Heart left ventricle (tissue), 16 donors: ENCODE data around the gene CD276. TPM values are rescaled to one million over a fixed set of nuclear protein-coding genes. Genes with fewer than 3 reads are reported as not detected.

Source experiments
- ATAC-seq, 4 donors: fragments of 200-7000 bp; cut with Tn5 transposase; one replicate each; pipeline ENCODE4 v1.9.1; 2020 to 2022; ENCODE audit warnings: moderate library complexity in 4 of 4, mild to moderate bottlenecking in 3 of 4, moderate number of reproducible peaks in 1 of 4
- DNase-seq, 5 donors: peaks; one replicate each; pipeline ENCODE4 v3.0.0-alpha.2; 2020
- H3K27ac ChIP-seq, 12 donors: fragments of 200-600 bp; sonication (generic) in 4 of 12; one replicate each; pipeline versions ENCODE4 v1.5.0 to v1.8.0; 2016 to 2022; ENCODE audit warnings: mild to moderate bottlenecking in 2 of 12
- H3K27me3 ChIP-seq, 9 donors: fragments of 200-600 bp; sonication (generic) in 2 of 9; one replicate each; pipeline versions ENCODE4 v1.5.1 to v1.8.0; 2016 to 2022; ENCODE audit warnings: mild to moderate bottlenecking in 3 of 9
- H3K36me3 ChIP-seq, 9 donors: fragments of 200-600 bp; sonication (generic) in 2 of 9; one replicate each; pipeline versions ENCODE4 v1.5.0 to v1.8.0; 2018 to 2022; ENCODE audit warnings: mild to moderate bottlenecking in 2 of 9
- H3K4me1 ChIP-seq, 12 donors: fragments of 200-600 bp; sonication (generic) in 4 of 12; one replicate each; pipeline versions ENCODE4 v1.5.0 to v1.8.0; 2016 to 2022; ENCODE audit warnings: mild to moderate bottlenecking in 3 of 12
- H3K4me3 ChIP-seq, 12 donors: fragments of 200-600 bp; sonication (generic) in 4 of 12; one replicate each; pipeline versions ENCODE4 v1.5.0 to v1.8.0; 2017 to 2022; ENCODE audit warnings: mild to moderate bottlenecking in 9 of 12, moderate library complexity in 4 of 12
- H3K9me3 ChIP-seq, 12 donors: fragments of 200-600 bp; sonication (generic) in 4 of 12; one replicate each; pipeline versions ENCODE4 v1.5.0 to v1.8.0; 2016 to 2022; ENCODE audit warnings: mild to moderate bottlenecking in 1 of 12
- POLR2A ChIP-seq, 2 donors: fragments of 450-650 bp; IDR thresholded peaks; one replicate each; pipeline ENCODE4 v1.6.1; 2017; ENCODE audit warnings: antibody characterized with exemption in 2 of 2, mild to moderate bottlenecking in 2 of 2, moderate library complexity in 2 of 2
- WGBS, 4 donors: extraction: QIAGEN DNeasy Blood & Tissue Kit in 2 of 4; methylation state at CpG; one replicate each; pipeline versions ENCODE4 v1.1.5 to v1.1.7; 2013 to 2018; 5-methylcytosine and 5-hydroxymethylcytosine counted together
- intact Hi-C, 10 donors: fragments of 100-400 bp; cut with DNase I; formaldehyde crosslinking; loops; one replicate each; pipeline versions ENCODE4 v1.11.1 to v1.14.2; 2022
- polyA plus RNA-seq, 2 donors: library from polyadenylated mRNA; stranded (reverse); fragments of 200-250 nt; gene quantifications; one replicate each; pipeline ENCODE4 v1.2.3, GENCODE V29; 2013
- total RNA-seq, 9 donors: library from RNA; depleted of rRNA in 2 of 9; stranded (reverse); fragments of >200 nt in 2 of 9; fragmentation: NEBNext Ultra II Directional in 3 of 9; extraction: Animal tissue kit (Norgen Biotek cat#: 25700) in 3 of 9; gene quantifications; one replicate each; pipeline versions ENCODE4 v1.1.0 to v1.2.4, GENCODE V29; 2016 to 2023
- TF ChIP-seq, protein P1 (sequence below), 12 donors: fragments of 200-600 bp; sonication (generic) in 4 of 12; IDR thresholded peaks; one replicate each; pipeline versions ENCODE4 v1.5.0 to v1.8.0; 2018 to 2022; ENCODE audit warnings: antibody characterized with exemption in 12 of 12, mild to moderate bottlenecking in 5 of 12
- donor health status: ischemic (EF 13 %, LVEDD 7.1; RV severe dilation, severe dysfunction).
- donor health status: healthy with polysubstance abuse.
- donor health status: DM: no; HTN: yes; CAD: no.
- donor health status: DM: no; HTN: no; CAD: no.
- donor health status: ischemic (EF 25% LVEDD 6.9; RV normal size, moderate dysfunction).
- donor health status: ischemic (EF 25% LVEDD 5.7; RV mildly dilated, moderate dysfunction).
- donor health status: healthy.
- donor health status: DM: yes; HTN: yes; CAD: no.
- donor health status: ischemic (EF 35%, LVEDD 5.7; RV mildly dilated, moderate dysfunction).
- donor health status: nonischemic (EF 11% LVEDD 7.7; RV severe dilation, severe dysfunction).
- donor health status: DM: yes; HTN: yes; CAD: no.
- donor health status: PGD.
- donor health status: ischemic (EF 29% LVEDD 5.4; RV normal size, mild dysfunction).
- donor health status: nonischemic (EF 23%, LVEDD 6.1; RV moderate dilation, normal function).

Gene CD276
- total and polyA plus RNA-seq, 11 donors: 29.1 to 127 (median 53.3) TPM

DNA sequence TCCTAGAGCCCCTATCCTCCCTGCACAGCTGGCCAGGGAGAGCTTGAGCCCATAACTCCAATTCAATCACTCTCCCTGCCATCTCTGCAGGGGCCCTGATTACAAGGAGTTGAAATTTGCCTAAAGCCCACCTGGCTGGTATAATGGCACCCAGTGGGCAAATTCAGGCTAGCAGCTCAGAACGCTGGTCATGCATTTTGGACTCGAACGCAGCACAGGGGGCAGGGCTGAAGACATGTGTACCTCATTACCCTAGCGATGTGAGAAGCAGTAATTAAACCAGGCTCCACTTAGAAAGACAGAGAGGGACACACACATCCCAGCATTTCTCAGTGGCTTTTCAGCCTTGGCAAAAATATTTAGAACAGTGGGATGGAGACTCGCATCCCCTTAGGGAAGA, 65.8 kb downstream of the CD276 start:
- DNase-seq (no peak), ATAC-seq (no peak)
- peaks cover 0 to 31% (median 9%) of the 10 kb centered on the region in 12 donors for H3K4me1 ChIP-seq
- TF ChIP-seq POLR2A (IDR thresholded peaks at IDR 0.05): no peak
- TF ChIP-seq, protein P1, sequence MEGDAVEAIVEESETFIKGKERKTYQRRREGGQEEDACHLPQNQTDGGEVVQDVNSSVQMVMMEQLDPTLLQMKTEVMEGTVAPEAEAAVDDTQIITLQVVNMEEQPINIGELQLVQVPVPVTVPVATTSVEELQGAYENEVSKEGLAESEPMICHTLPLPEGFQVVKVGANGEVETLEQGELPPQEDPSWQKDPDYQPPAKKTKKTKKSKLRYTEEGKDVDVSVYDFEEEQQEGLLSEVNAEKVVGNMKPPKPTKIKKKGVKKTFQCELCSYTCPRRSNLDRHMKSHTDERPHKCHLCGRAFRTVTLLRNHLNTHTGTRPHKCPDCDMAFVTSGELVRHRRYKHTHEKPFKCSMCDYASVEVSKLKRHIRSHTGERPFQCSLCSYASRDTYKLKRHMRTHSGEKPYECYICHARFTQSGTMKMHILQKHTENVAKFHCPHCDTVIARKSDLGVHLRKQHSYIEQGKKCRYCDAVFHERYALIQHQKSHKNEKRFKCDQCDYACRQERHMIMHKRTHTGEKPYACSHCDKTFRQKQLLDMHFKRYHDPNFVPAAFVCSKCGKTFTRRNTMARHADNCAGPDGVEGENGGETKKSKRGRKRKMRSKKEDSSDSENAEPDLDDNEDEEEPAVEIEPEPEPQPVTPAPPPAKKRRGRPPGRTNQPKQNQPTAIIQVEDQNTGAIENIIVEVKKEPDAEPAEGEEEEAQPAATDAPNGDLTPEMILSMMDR (IDR thresholded peaks at IDR 0.05): no peak
- no peaks in the 10 kb centered on the region for H3K9me3 ChIP-seq
- WGBS, 4 donors: 83 to 93% (median 91%) methylated on average over 5 of the region's 5 CpGs
- intact Hi-C loops: loop anchor here in 2 of 10 donors (5.0 to 10.0 kb wide), 2 partner anchors 122 to 125 kb away; partner anchors contain the start of gene TBC1D21 (in 2 of the 2)
- no peak overlapping the region for H3K4me3 ChIP-seq
- no peaks in the 10 kb centered on the region for H3K36me3 ChIP-seq
- H3K27ac ChIP-seq: no peak overlapping the region
- H3K27me3 ChIP-seq: peaks cover 0 to 40% (median 7%) of the 10 kb centered on the region in 9 donors

DNA sequence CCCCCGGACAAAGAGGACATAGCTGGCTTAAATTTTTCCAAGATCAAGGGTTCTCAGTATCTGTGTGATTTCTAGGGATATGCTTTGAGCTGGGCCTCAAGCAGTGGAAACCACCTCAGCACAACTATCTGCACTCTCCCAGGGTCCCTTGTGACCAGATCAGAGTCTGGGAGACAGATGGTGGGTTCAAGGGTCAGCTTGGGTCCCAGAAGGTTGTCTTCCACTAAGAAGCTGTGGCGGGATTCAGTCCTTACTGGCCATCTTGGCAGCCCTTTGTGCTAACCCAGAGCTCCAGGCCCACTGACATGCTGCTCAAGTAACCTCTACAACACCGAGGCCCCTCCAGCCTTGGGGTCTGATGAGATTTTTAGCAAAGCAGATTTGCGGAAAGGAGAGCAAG, 66.3 kb downstream of the CD276 start:
- Histone ChIP-seq H3K4me3 (no peak overlapping the region), H3K9me3 (no peaks in the 10 kb centered on the region), H3K27ac (no peak overlapping the region), H3K4me1 (peaks cover 0 to 31% (median 9%) of the 10 kb centered on the region in 12 donors), H3K27me3 (peaks cover 0 to 40% (median 7%) of the 10 kb centered on the region in 9 donors), H3K36me3 (no peaks in the 10 kb centered on the region)
- intact Hi-C loops: loop anchor here in 1 of 10 donors (5.0 kb wide), 1 partner anchor 122 kb away; the partner anchor contains the start of gene TBC1D21
- 81 to 88% (median 86%) methylated on average over 3 to 4 of the region's 4 CpGs for WGBS, 4 donors
- no peak for TF ChIP-seq POLR2A (IDR thresholded peaks at IDR 0.05)
- TF ChIP-seq, protein P1 (IDR thresholded peaks at IDR 0.05): no peak
- no peak for ATAC-seq
- no peak for DNase-seq

DNA sequence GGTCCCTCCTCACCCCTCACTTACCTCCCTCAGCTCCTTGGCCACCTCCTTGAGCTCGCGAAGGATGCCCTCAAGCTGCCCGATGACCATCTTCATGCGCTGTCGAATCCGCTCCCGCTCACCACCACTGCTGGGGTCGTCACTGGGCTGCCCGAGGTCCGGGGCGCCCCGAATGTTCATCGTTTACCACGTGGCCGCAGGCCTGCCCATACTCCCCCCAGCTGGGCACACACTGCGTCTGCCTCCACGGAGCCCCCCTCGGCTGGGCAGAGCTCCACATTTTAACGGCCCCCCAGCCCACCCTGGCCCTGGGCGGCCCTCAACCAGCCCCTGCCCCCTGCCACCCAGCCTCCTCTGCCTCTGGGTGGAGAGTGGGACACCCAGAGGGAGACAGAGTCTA, 66.8 kb downstream of the CD276 start:
- no peak overlapping the region for H3K27ac ChIP-seq
- no peaks in the 10 kb centered on the region for H3K9me3 ChIP-seq
- intact Hi-C loops: loop anchor here in 1 of 10 donors (5.0 kb wide), 1 partner anchor 121 kb away; the partner anchor contains the start of gene TBC1D21
- WGBS, 4 donors: 87 to 95% (median 88%) methylated on average over 20 of the region's 20 CpGs
- H3K4me3 ChIP-seq: peak overlapping the region in 8 of 12 donors; percentile 65 to 92 (median 72)
- peaks cover 0 to 40% (median 7%) of the 10 kb centered on the region in 9 donors for H3K27me3 ChIP-seq
- ATAC-seq (no peak), DNase-seq (no peak)
- H3K36me3 ChIP-seq: no peaks in the 10 kb centered on the region
- TF ChIP-seq POLR2A (IDR thresholded peaks at IDR 0.05): no peak
- TF ChIP-seq, protein P1 (IDR thresholded peaks at IDR 0.05): no peak
- H3K4me1 ChIP-seq: peaks cover 0 to 31% (median 9%) of the 10 kb centered on the region in 12 donors

DNA sequence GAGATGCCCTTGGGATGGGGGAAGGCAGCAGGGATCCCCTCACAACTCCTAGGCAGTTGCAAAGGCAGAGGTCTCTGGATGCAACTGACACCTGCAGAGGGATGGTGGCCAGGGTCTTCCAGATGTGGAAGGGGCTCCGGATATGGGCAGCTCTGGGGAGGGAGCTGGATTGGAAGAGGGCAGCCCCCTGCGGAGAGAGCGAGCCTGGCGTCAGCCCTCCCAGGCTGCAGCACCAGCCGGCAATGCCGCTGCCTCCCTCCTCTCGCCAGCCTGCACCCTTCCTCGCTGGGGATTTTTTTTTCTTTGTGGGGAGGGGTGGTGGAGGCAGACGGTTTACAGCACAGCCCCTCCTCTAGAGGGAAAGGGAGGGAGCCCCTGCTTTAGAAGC, 67.3 kb downstream of the CD276 start:
- ATAC-seq (peak in 2 of 4 donors; percentile 3), DNase-seq (no peak)
- no peaks in the 10 kb centered on the region for H3K36me3 ChIP-seq
- peaks cover 0 to 31% (median 9%) of the 10 kb centered on the region in 12 donors for H3K4me1 ChIP-seq
- peak overlapping the region; percentile 57 to 92 (median 70) for H3K4me3 ChIP-seq
- H3K27ac ChIP-seq: peak overlapping the region in 3 of 12 donors; percentile 26 to 80 (median 51)
- no peaks in the 10 kb centered on the region for H3K9me3 ChIP-seq
- 0 to 29% (median 28%) methylated on average over 2 to 9 of the region's 9 CpGs; no CpG with 5 or more reads in 1 of the 4 donors for WGBS, 4 donors
- intact Hi-C loops: loop anchor here in 1 of 10 donors (5.0 kb wide), 1 partner anchor 121 kb away; the partner anchor contains the start of gene TBC1D21
- H3K27me3 ChIP-seq: peaks cover 0 to 40% (median 7%) of the 10 kb centered on the region in 9 donors
- no peak for TF ChIP-seq POLR2A (IDR thresholded peaks at IDR 0.05)
- TF ChIP-seq, protein P1 (IDR thresholded peaks at IDR 0.05): no peak
